OCI-LY7 (cell line): ENCODE measurements around the gene FAM81A. TPM values are rescaled to one million over a fixed set of nuclear protein-coding genes. Genes with fewer than 3 reads are reported as not detected.
A peak's percentile ranks its signal among the peaks of the same experiment; 100 is the strongest.

ENCODE experiments used
- BruUV-seq: library from RNA; stranded (reverse); fragments of 400-500 nt; replicated peaks from 2 replicates; lab custom pipeline; 2021; lab: Mats Ljungman, UMichigan
- CTCF ChIA-PET: fragments of 300-600 bp; sonication (Branson Sonifier 250); formaldehyde crosslinking; loops from one replicate; lab custom pipeline; 2022; ENCODE audit warnings: antibody characterized with exemption; ENCODE audit not compliant: unreplicated experiment; lab: Charles Lee
- POLR2A ChIA-PET: fragments of 300-600 bp; sonication (Branson Sonifier 250); formaldehyde crosslinking; loops from one replicate; lab custom pipeline; 2022; ENCODE audit warnings: antibody characterized with exemption; lab: Charles Lee
- DNase-seq: peaks from one replicate; pipeline ENCODE4 v3.0.0-alpha.2; 2015; ENCODE audit warnings: low spot score
- H2AFZ ChIP-seq: fragments of 200-600 bp; sonication (generic), shearing (Covaris generic); 2 replicates; pipeline ENCODE4 v1.6.1; 2014; ENCODE audit warnings: mild to moderate bottlenecking, antibody characterized with exemption, low read length, moderate library complexity
- H3K27ac ChIP-seq: fragments of 200-600 bp; sonication (generic); 2 replicates; pipeline ENCODE4 v1.5.1; 2014; ENCODE audit warnings: mixed run types, low read depth, mild to moderate bottlenecking, moderate library complexity, low read length, inconsistent platforms; ENCODE audit not compliant: poor library complexity, severe bottlenecking
- H3K36me3 ChIP-seq: fragments of 200-600 bp; sonication (generic); 2 replicates; pipeline ENCODE4 v1.6.1; 2014; ENCODE audit warnings: mild to moderate bottlenecking, antibody characterized with exemption, low read length, moderate library complexity, mixed read lengths; ENCODE audit not compliant: insufficient read depth
- H3K4me1 ChIP-seq: fragments of 200-600 bp; sonication (generic); 2 replicates; pipeline ENCODE4 v1.5.1; 2014; ENCODE audit warnings: mild to moderate bottlenecking, low read length; ENCODE audit not compliant: insufficient read depth, poor library complexity, severe bottlenecking
- H3K4me2 ChIP-seq: fragments of 200-600 bp; sonication (generic); 2 replicates; pipeline ENCODE4 v1.6.1; 2014; ENCODE audit warnings: mild to moderate bottlenecking, low read length
- H3K4me3 ChIP-seq: fragments of 200-600 bp; sonication (generic); 2 replicates; pipeline ENCODE4 v1.5.1; 2014; ENCODE audit warnings: mild to moderate bottlenecking, low read depth, low read length; ENCODE audit not compliant: poor library complexity, severe bottlenecking
- H3K79me2 ChIP-seq: fragments of 200-600 bp; sonication (generic); 2 replicates; pipeline ENCODE4 v1.6.1; 2016; ENCODE audit warnings: low read depth, mild to moderate bottlenecking, low read length, moderate library complexity, mixed read lengths; ENCODE audit not compliant: insufficient read depth
- H3K9me2 ChIP-seq: fragments of 200-600 bp; sonication (generic); 2 replicates; pipeline ENCODE4 v1.6.1; 2016; ENCODE audit warnings: mild to moderate bottlenecking, low read length, mixed read lengths; ENCODE audit not compliant: insufficient read depth
- H3K9me3 ChIP-seq: fragments of 200-600 bp; sonication (generic); 2 replicates; pipeline ENCODE4 v1.6.1; 2014; ENCODE audit warnings: mild to moderate bottlenecking, mixed run types, low read length, mixed read lengths
- H4K20me1 ChIP-seq: fragments of 200-600 bp; sonication (generic); 2 replicates; pipeline ENCODE4 v1.6.1; 2014; ENCODE audit warnings: mild to moderate bottlenecking, antibody characterized with exemption, low read length, moderate library complexity, mixed read lengths; ENCODE audit not compliant: insufficient read depth
- EZH2phosphoT487 ChIP-seq: fragments of 200-600 bp; sonication (generic); IDR thresholded peaks from 2 replicates; pipeline ENCODE4 v1.6.1; 2018; ENCODE audit warnings: low read depth, borderline replicate concordance, mild to moderate bottlenecking, mixed run types, antibody characterized with exemption, low read length, moderate library complexity, mixed read lengths
- intact Hi-C: fragments of 100-400 bp; cut with micrococcal nuclease; formaldehyde crosslinking; loops from one replicate; pipeline ENCODE4 v1.10.0; 2022; ENCODE audit not compliant: unreplicated experiment
- total RNA-seq, 2 experiments: library from RNA; depleted of rRNA in 1 of 2; stranded (reverse); fragments of >200 nt in 1 of 2; shearing (Covaris generic) in 1 of 2; gene quantifications; 2 replicates each; pipeline ENCODE4 v1.2.3, GENCODE V29; 2014 to 2022
- TF ChIP-seq, protein P1 (sequence below): fragments of 200-600 bp; sonication (generic); conservative IDR thresholded peaks from 2 replicates; pipeline ENCODE4 v1.5.1; 2014; ENCODE audit warnings: mild to moderate bottlenecking, antibody characterized with exemption, low read length, moderate library complexity, mixed read lengths

The FAM81A gene
- total RNA-seq, 2 experiments from 2014 or later = 11.6 to 37.4 TPM

- H3K9me3 ChIP-seq = no peaks in the 10 kb centered on the region
- no peak overlapping the region for H2AFZ ChIP-seq
- no peak overlapping the region for H3K4me2 ChIP-seq
- POLR2A ChIA-PET = no interaction called here
- no peaks in the 10 kb centered on the region for H3K9me2 ChIP-seq
- H3K27ac ChIP-seq = no peak overlapping the region
- H3K36me3 ChIP-seq = no peaks in the 10 kb centered on the region
- H3K4me1 ChIP-seq = peaks cover 4% of the 10 kb centered on the region
- intact Hi-C loops = no loop called here
- no TSS peak for BruUV-seq
- DNase-seq = peak; percentile 21
- H3K4me3 ChIP-seq = no peak overlapping the region
- no peaks in the 10 kb centered on the region for H4K20me1 ChIP-seq
- no peak for TF ChIP-seq EZH2phosphoT487
- TF ChIP-seq, protein P1, sequence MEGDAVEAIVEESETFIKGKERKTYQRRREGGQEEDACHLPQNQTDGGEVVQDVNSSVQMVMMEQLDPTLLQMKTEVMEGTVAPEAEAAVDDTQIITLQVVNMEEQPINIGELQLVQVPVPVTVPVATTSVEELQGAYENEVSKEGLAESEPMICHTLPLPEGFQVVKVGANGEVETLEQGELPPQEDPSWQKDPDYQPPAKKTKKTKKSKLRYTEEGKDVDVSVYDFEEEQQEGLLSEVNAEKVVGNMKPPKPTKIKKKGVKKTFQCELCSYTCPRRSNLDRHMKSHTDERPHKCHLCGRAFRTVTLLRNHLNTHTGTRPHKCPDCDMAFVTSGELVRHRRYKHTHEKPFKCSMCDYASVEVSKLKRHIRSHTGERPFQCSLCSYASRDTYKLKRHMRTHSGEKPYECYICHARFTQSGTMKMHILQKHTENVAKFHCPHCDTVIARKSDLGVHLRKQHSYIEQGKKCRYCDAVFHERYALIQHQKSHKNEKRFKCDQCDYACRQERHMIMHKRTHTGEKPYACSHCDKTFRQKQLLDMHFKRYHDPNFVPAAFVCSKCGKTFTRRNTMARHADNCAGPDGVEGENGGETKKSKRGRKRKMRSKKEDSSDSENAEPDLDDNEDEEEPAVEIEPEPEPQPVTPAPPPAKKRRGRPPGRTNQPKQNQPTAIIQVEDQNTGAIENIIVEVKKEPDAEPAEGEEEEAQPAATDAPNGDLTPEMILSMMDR = no peak
- H3K79me2 ChIP-seq = no peaks in the 10 kb centered on the region
- CTCF ChIA-PET = no interaction called here
Measured at GRCh38 chr15:59557581-59557980, 119.6 kb downstream of the FAM81A start.

- no peak for DNase-seq
- ChIA-PET CTCF (no interaction called here), POLR2A (interaction anchor here (0.6 to 1.6 kb wide), 2 partner anchors 9 to 24 kb away, joined by 4 to 5 read pairs; no protein-coding TSS in a partner anchor)
- no peaks in the 10 kb centered on the region for H4K20me1 ChIP-seq
- no peaks in the 10 kb centered on the region for H3K9me2 ChIP-seq
- H3K27ac ChIP-seq = no peak overlapping the region
- intact Hi-C loops = no loop called here
- H3K36me3 ChIP-seq = no peaks in the 10 kb centered on the region
- TF ChIP-seq EZH2phosphoT487 = no peak
- TF ChIP-seq, protein P1 = no peak
- H3K4me2 ChIP-seq = no peak overlapping the region
- H3K4me3 ChIP-seq = no peak overlapping the region
- H3K9me3 ChIP-seq = no peaks in the 10 kb centered on the region
- BruUV-seq = no TSS peak
- no peak overlapping the region for H2AFZ ChIP-seq
- no peaks in the 10 kb centered on the region for H3K79me2 ChIP-seq
- H3K4me1 ChIP-seq = peaks cover 6% of the 10 kb centered on the region
Measured at GRCh38 chr15:59558851-59559250, 120.9 kb downstream of the FAM81A start.

- POLR2A ChIA-PET = interaction anchor here (0.6 kb wide), 1 partner anchor 596 kb away, joined by 3 read pairs; no protein-coding TSS in a partner anchor
- H3K4me2 ChIP-seq = no peak overlapping the region
- H2AFZ ChIP-seq = no peak overlapping the region
- BruUV-seq = no TSS peak
- H3K36me3 ChIP-seq = no peaks in the 10 kb centered on the region
- H3K9me3 ChIP-seq = no peaks in the 10 kb centered on the region
- no peak overlapping the region for H3K27ac ChIP-seq
- DNase-seq = no peak
- TF ChIP-seq, protein P1 = no peak
- TF ChIP-seq EZH2phosphoT487 = no peak
- H3K79me2 ChIP-seq = no peaks in the 10 kb centered on the region
- CTCF ChIA-PET = no interaction called here
- no peaks in the 10 kb centered on the region for H3K9me2 ChIP-seq
- intact Hi-C loops = no loop called here
- no peaks in the 10 kb centered on the region for H4K20me1 ChIP-seq
- H3K4me3 ChIP-seq = no peak overlapping the region
- peaks cover 6% of the 10 kb centered on the region for H3K4me1 ChIP-seq
Measured at GRCh38 chr15:59561547-59561946, 123.6 kb downstream of the FAM81A start.
